ENCODE results near the gene ZNF211.

ZNF211 gene

GRCh38 chr19:57664269-57665127, 31.5 kb downstream of the ZNF211 start:
- no peak for DNase-seq

GRCh38 chr19:57665261-57665806, 32.4 kb downstream of the ZNF211 start:
- Histone ChIP-seq H3K4me2 (ENCODE audit: low read depth, low read length) (no peak overlapping the region), H3K9me2 (replicated peaks; ENCODE audit: insufficient read depth, low read length) (no peaks in the 10 kb centered on the region), H3F3A (ENCODE audit: insufficient read depth, low read length) (no peaks in the 10 kb centered on the region), H3K9me3 (replicated peaks; ENCODE audit: insufficient read depth, low read length) (no peaks in the 10 kb centered on the region), H3K4me3 (ENCODE audit: low read length) (no peak overlapping the region), H3K4me1 (ENCODE audit: low read length) (no peaks in the 10 kb centered on the region), H3K36me3 (replicated peaks; ENCODE audit: insufficient read depth, low read length) (no peaks in the 10 kb centered on the region), H2AFZ (ENCODE audit: low read length) (no peak overlapping the region), H3K27me3 (replicated peaks; ENCODE audit: insufficient read depth, low read length) (no peaks in the 10 kb centered on the region), H4K20me1 (ENCODE audit: insufficient read depth, low read length) (no peaks in the 10 kb centered on the region), H3K79me2 (ENCODE audit: low read length) (no peaks in the 10 kb centered on the region), H3K9ac (ENCODE audit: low read length) (no peak overlapping the region), H3K27ac (ENCODE audit: low read length) (no peak overlapping the region)
- no peak for DNase-seq
- no peak for TF ChIP-seq EZH2phosphoT487 (IDR thresholded peaks at IDR 0.05; ENCODE audit: low read length)
- TF ChIP-seq EZH2 (optimal IDR thresholded peaks at IDR 0.05; ENCODE audit: low read depth, low read length) = no peak
- TF ChIP-seq, protein P1, sequence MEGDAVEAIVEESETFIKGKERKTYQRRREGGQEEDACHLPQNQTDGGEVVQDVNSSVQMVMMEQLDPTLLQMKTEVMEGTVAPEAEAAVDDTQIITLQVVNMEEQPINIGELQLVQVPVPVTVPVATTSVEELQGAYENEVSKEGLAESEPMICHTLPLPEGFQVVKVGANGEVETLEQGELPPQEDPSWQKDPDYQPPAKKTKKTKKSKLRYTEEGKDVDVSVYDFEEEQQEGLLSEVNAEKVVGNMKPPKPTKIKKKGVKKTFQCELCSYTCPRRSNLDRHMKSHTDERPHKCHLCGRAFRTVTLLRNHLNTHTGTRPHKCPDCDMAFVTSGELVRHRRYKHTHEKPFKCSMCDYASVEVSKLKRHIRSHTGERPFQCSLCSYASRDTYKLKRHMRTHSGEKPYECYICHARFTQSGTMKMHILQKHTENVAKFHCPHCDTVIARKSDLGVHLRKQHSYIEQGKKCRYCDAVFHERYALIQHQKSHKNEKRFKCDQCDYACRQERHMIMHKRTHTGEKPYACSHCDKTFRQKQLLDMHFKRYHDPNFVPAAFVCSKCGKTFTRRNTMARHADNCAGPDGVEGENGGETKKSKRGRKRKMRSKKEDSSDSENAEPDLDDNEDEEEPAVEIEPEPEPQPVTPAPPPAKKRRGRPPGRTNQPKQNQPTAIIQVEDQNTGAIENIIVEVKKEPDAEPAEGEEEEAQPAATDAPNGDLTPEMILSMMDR (IDR thresholded peaks at IDR 0.05; ENCODE audit: low read length) = no peak

More at GRCh38 chr19:57664269-57665127, 31.5 kb downstream of the ZNF211 start:
- Histone ChIP-seq H3K36me3 (replicated peaks; ENCODE audit: insufficient read depth, low read length) (no peaks in the 10 kb centered on the region), H3K4me3 (ENCODE audit: low read length) (no peak overlapping the region), H3K4me1 (ENCODE audit: low read length) (no peaks in the 10 kb centered on the region), H3K9me3 (replicated peaks; ENCODE audit: insufficient read depth, low read length) (no peaks in the 10 kb centered on the region), H3K9ac (ENCODE audit: low read length) (no peak overlapping the region), H3K27me3 (replicated peaks; ENCODE audit: insufficient read depth, low read length) (no peaks in the 10 kb centered on the region), H3K9me2 (replicated peaks; ENCODE audit: insufficient read depth, low read length) (no peaks in the 10 kb centered on the region), H3K4me2 (ENCODE audit: low read depth, low read length) (no peak overlapping the region), H3K27ac (ENCODE audit: low read length) (no peak overlapping the region), H3K79me2 (ENCODE audit: low read length) (no peaks in the 10 kb centered on the region), H3F3A (ENCODE audit: insufficient read depth, low read length) (no peaks in the 10 kb centered on the region), H2AFZ (ENCODE audit: low read length) (no peak overlapping the region), H4K20me1 (ENCODE audit: insufficient read depth, low read length) (no peaks in the 10 kb centered on the region)
- TF ChIP-seq EZH2 (optimal IDR thresholded peaks at IDR 0.05; ENCODE audit: low read depth, low read length) = no peak
- TF ChIP-seq, protein P1 (IDR thresholded peaks at IDR 0.05; ENCODE audit: low read length) = no peak
- TF ChIP-seq EZH2phosphoT487 (IDR thresholded peaks at IDR 0.05; ENCODE audit: low read length) = no peak

DNA sequence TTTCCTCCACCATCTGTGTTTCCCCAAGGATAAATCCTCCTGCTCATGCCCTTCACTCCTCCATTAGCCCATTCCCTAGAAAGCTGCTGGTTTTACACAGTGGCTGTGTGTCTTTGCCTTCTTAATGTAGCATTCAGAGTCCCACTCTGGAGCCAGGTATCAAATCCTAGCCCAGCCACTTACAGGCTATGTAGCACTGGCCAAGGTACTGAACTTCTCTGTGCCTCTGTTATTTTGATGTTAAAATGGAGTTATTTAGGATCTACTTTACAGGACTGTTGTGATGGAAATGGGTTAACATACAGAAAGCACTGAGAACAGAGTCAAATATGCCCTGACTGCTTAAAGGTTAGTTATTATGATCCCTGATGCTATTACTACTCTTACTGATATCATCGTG, 34.3 kb downstream of the ZNF211 start:
- H3K4me3 ChIP-seq (ENCODE audit: low read length) = no peak overlapping the region
- TF ChIP-seq EZH2phosphoT487 (IDR thresholded peaks at IDR 0.05; ENCODE audit: low read length) (no peak), EZH2 (optimal IDR thresholded peaks at IDR 0.05; ENCODE audit: low read depth, low read length) (no peak)
- TF ChIP-seq, protein P1 (IDR thresholded peaks at IDR 0.05; ENCODE audit: low read length) = no peak
- DNase-seq = no peak
- no peak overlapping the region for H3K9ac ChIP-seq (ENCODE audit: low read length)
- H3K4me2 ChIP-seq (ENCODE audit: low read depth, low read length) = no peak overlapping the region
- H3K9me2 ChIP-seq (replicated peaks; ENCODE audit: insufficient read depth, low read length) = no peaks in the 10 kb centered on the region
- no peaks in the 10 kb centered on the region for H3F3A ChIP-seq (ENCODE audit: insufficient read depth, low read length)
- H3K36me3 ChIP-seq (replicated peaks; ENCODE audit: insufficient read depth, low read length) = no peaks in the 10 kb centered on the region
- H3K79me2 ChIP-seq (ENCODE audit: low read length) = no peaks in the 10 kb centered on the region
- H3K27ac ChIP-seq (ENCODE audit: low read length) = no peak overlapping the region
- H3K4me1 ChIP-seq (ENCODE audit: low read length) = no peaks in the 10 kb centered on the region
- no peaks in the 10 kb centered on the region for H3K9me3 ChIP-seq (replicated peaks; ENCODE audit: insufficient read depth, low read length)
- H4K20me1 ChIP-seq (ENCODE audit: insufficient read depth, low read length) = no peaks in the 10 kb centered on the region
- no peaks in the 10 kb centered on the region for H3K27me3 ChIP-seq (replicated peaks; ENCODE audit: insufficient read depth, low read length)
- no peak overlapping the region for H2AFZ ChIP-seq (ENCODE audit: low read length)

Measured in MM.1S (cell line).